Measurements from ENCODE around the gene ZFAND3. TPM values are rescaled to one million over a fixed set of nuclear protein-coding genes. Genes with fewer than 3 reads are reported as not detected.

Gene ZFAND3
- total and polyA plus RNA-seq, 4 donors = 24.5 to 152 (median 81.6) TPM

GRCh38 chr6:38195113-38195635 is 375.6 kb downstream of the ZFAND3 start:
- H3K4me1 ChIP-seq (ENCODE audit: control insufficient read depth, insufficient read depth, low read length) = peaks cover 16% of the 10 kb centered on the region
- no peaks in the 10 kb centered on the region for H3K27me3 ChIP-seq (ENCODE audit: control insufficient read depth, insufficient read depth, low read length)
- no peak overlapping the region for H3K27ac ChIP-seq (ENCODE audit: low read depth, low read length)
- H3K9me3 ChIP-seq (ENCODE audit: control insufficient read depth, insufficient read depth, low read length) = no peaks in the 10 kb centered on the region
- no peak for DNase-seq (ENCODE audit: low read depth in 4 of 6, low spot score in 6 of 6)
- peaks cover 4% of the 10 kb centered on the region for H3K36me3 ChIP-seq (ENCODE audit: control insufficient read depth, insufficient read depth, low read length)
- WGBS (ENCODE audit: insufficient coverage) = no CpG with 5 or more reads among the region's 5 CpGs
- H3K4me3 ChIP-seq (ENCODE audit: low read depth, low read length) = no peak overlapping the region

- Histone ChIP-seq H3K4me3 (ENCODE audit: low read depth, low read length) (no peak overlapping the region), H3K36me3 (ENCODE audit: control insufficient read depth, insufficient read depth, low read length) (no peaks in the 10 kb centered on the region), H3K27ac (ENCODE audit: low read depth, low read length) (no peak overlapping the region), H3K9me3 (ENCODE audit: control insufficient read depth, insufficient read depth, low read length) (peaks cover 3% of the 10 kb centered on the region), H3K4me1 (ENCODE audit: control insufficient read depth, insufficient read depth, low read length) (peaks cover 8% of the 10 kb centered on the region), H3K27me3 (ENCODE audit: control insufficient read depth, insufficient read depth, low read length) (no peaks in the 10 kb centered on the region)
- DNase-seq (ENCODE audit: low read depth in 4 of 6, low spot score in 6 of 6) = no peak
- 90% methylated on average over 8 of the region's 8 CpGs for WGBS (ENCODE audit: insufficient coverage)
Measured at GRCh38 chr6:38198219-38198618, 378.7 kb downstream of the ZFAND3 start.

Small RNA genes within 50 kb of the gene (small RNA-seq; reads per million reads assigned to genes)
- gene RN7SL285P (ENCODE audit: low replicate concordance) = not detected
- not detected for gene RNU1-87P (ENCODE audit: low replicate concordance)

Other genes with a start within 250 kb of the ZFAND3 start
- gene MDGA1, start 121.8 kb upstream of the ZFAND3 start, total RNA-seq = 10 to 100 TPM in 1 of 2 donors, 1 to 10 TPM in 1; 8.5 to 20.1 TPM
- gene MDGA1, start 121.8 kb upstream of the ZFAND3 start, polyA plus RNA-seq (ENCODE audit: insufficient read length in 2 of 2) = 10 to 100 TPM; 15.9 to 24.9 TPM

Measured in spinal cord (tissue), 10 donors.